ENCODE results near the gene ACTL7A.

GRCh38 chr9:108855529-108855886, 6.6 kb upstream of the ACTL7A start:
- TF ChIP-seq GATA3 (IDR thresholded peaks at IDR 0.05; ENCODE audit: low read depth, low read length) = no peak
- no peak for TF ChIP-seq GATA2 (IDR thresholded peaks at IDR 0.05; ENCODE audit: low read depth, low read length)
